IMR-90 (cell line): ENCODE data around the gene SNED1.

ENCODE experiments used
- CTCF ChIP-seq: conservative IDR thresholded peaks from 2 replicates; pipeline ENCODE4 v1.5.1; 2012; ENCODE audit warnings: mild to moderate bottlenecking, low read depth, low read length, improper control_type of control experiment
- RAD21 ChIP-seq: IDR thresholded peaks from 2 replicates; pipeline ENCODE4 v1.6.1; 2012; ENCODE audit warnings: low read length, improper control_type of control experiment

- TF ChIP-seq CTCF (no peak), RAD21 (no peak)
Observed at GRCh38 chr2:241074065-241074818, 75.8 kb downstream of the SNED1 start.
